DMS 273 treated with DMSO at 0.1 percent for 48 hours (cell line): Measurements from ENCODE around the gene MYCBP.

Source experiments
- DNase-seq: peaks from one replicate; lab custom pipeline; 2025; lab: John Stamatoyannopoulos, UW

MYCBP gene

DNA sequence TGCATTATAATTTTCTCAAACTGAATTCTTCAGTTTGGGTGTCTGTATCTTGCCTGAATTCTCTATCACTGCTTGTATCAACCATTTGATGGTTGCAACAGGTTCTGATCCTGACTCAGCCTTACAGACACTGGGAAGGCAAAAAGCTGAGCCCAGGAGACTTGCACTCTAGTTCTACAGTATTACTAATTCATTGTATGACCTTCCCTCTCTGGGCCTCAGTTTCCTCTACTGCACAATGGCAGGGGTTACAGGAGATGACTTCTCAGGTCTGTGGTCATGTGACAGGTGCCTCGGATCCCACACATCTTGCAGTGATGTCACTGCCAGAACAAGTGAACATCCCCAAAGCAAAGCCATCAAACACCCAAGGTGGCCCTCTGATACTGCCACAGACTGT is 52.3 kb downstream of the MYCBP start:
- no peak for DNase-seq

- DNase-seq, result no peak
These were observed 53.6 kb downstream of the MYCBP start for GRCh38 chr1:38819516-38819915.

DNA sequence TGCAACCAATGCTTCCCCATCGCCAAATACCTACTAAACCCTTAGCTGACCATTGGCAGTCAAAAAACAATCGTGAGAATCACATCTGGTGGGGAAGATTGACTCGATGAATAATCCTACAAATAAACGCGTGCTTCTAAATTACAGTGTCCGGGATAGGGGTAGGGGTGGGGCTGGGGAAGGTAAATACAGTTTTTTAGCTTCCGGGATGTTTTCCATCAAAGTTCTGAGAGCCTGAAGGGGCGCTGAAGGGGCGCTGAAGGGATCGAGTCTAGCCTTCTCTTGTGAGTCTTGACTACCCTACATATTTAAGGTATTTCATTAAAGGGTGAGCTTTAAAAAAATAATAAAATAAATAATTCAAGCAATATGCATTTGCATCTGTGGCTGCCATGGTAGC is 54.1 kb downstream of the MYCBP start:
- no peak for DNase-seq

DNA sequence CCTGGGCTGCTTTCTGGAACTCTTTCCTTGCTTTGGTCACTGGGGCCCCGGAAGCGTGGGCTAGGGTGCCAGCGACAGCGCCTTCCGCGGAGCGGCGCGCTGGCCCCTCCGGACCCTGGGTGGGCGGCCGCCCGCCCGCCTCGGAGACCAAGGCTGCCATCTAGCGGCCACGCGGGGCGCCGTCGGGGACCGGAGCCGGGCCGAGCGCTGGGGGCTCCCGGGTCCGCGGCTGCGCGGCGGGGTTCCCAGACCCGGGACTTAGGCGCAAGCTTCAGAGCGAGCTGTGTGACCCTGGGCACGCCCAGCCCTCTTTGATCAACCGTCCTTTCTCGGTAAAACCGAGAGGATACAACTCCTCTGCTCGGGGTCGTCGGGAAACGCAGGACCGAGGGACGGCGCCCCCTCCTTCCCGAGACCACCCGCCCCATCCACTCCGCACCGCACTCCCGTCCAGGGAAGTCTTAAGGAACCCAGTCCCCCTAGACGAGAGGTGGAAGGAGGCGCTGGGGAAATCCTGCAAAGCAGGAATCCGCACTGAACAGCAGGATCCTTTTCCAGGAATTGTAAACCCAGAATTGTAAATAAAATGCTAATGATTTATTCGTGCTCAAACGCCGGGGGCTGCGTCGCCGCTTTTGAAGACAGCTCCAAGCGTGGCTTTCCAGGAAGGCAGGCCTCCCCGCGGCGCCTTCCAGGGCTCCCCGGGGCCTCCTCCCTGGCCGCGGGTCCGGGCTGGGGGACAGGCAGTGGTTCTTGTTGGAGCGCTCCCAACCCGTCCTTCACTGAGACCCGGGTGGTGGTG is 54.8 kb downstream of the MYCBP start:
- peak; percentile 81 for DNase-seq

DNA sequence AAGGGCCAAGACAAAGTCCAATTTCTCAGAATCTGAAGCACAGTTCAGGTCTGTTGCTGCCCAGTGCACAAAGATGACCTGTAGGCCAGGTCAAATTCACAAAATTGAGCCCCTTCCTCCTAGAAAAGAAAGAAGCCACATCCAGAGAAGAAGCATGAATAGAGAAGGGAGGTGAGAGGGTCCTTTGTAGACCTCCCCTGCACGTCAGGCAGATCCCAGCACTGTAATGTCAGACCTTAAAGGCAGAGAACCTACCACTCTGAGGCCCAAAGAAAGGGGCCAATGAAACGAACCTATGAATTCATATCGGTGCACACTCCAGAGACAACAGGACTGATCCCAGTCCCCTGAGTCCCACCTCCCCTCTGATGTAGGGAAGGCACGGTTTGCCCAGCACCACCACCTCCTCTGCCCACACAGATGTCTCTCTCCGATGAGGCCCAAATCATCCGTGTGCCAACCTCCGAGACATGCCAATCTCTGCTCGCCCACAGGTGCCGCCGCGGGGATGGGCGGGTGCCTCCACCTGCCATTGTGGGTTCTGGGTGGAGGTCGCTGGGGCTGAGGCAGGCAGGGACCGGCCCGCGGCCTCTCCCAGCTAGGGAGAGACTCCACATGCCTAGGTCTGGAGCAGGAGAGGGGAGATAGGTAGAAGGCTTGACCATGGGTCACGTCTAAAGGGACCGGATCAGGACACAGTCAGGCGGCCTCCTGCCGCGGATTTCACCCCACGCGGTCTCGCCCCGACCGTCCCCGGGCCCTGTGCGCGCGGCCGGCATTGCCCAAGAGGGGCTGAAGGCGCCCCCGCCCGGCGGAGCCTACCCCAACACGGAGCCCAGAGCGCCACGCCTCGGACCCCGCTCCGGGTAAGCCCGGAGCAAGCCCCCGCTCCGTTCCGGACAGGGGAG is 55.6 kb downstream of the MYCBP start:
- DNase-seq, result no peak

DNA sequence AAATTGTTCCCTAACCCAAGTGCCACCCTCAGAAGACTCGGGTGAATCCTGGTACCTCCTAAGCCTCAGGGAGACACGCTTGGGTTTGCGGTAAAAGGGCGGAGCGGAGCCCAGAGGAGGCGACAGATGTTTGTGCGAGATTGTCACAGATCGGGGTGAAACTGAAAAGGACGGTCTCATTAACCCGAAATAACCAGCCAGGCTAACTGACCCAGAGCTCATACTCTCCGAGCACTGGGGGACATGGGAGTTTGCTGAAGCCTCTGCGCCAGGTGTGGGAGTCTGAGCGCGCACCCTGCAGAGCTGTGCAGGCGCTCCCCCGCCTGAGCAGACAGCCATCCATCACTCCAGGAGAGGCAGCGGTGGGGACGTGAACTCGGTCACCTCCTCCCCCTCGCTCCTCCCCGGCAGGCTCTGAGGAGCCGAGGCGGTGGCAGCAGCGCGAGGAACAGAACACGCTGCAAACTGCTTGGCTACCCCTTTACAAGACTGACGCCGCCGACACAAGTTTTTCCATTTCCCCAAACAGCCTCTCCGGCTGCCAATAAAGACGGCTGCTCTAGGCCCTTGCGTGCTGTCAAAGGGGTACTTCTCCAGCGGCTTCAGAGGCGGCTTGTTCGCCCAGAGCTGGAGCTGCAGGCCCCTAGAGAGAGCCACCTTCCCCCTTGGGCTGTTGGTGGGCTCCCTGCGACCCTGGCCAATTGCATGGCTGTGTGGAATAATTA is 57.1 kb downstream of the MYCBP start:
- DNase-seq, result peak; percentile 98

DNA sequence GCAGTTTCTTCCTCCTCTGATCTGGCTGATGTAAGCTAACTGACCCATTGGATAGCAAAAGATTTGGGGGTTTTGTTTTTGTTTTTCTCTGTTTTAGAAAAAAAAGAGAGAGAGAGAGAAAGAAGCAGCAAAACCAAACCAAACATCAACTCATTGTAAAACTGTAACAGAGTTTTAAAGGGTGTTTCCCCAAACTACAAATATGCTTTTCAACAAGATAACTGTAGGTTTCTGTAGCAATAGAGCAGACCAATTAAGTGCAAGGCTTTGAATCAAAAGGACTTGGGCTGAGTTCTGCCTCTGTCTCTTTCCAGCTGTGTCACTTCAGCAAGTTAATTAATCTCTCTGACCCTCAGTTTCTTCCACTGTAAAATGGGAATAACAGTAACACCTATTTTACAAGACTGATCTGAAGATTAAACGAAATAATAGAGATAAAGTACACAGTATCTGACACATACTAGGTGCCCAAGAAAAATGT is 58.1 kb downstream of the MYCBP start:
- no peak for DNase-seq

GRCh38 chr1:38814444-38814983 is 58.6 kb downstream of the MYCBP start:
- no peak for DNase-seq

DNA sequence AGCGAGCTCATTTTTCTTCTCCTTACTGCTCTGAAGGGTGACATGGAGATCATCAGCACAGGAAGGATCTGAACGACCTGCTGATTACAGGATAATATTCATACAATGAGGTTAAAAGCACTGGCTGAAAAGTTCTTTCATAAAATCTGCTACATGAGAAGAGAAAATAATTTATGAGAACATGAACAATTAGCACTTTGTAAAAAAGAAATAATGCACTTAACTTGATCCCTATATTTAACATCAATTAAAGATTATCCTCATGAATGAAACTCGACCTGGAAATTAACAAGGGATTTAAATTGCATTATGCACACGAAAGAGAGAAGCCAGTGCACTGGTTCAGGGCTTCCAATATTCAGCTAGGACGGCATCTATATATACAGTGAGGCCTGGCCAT is 60.2 kb downstream of the MYCBP start:
- no peak for DNase-seq
